GM21619 (cell line): ENCODE results near the gene PIP5K1B.
"Not testable (repeated sequence)": the region's sequence is repeated elsewhere in the genome, so short reads cannot be mapped to it uniquely, and the experiment has no call there.

ENCODE experiments used
- ATAC-seq: cut with Tn5 transposase; IDR thresholded peaks from one replicate; pipeline ENCODE4 v1.9.1; 2021; ENCODE audit not compliant: unreplicated experiment

The PIP5K1B gene

GRCh38 chr9:68978501-68978900, 273.5 kb downstream of the PIP5K1B start:
- ATAC-seq = no peak

- no peak for ATAC-seq
Observed at GRCh38 chr9:68979538-68980314, 274.7 kb downstream of the PIP5K1B start.

DNA sequence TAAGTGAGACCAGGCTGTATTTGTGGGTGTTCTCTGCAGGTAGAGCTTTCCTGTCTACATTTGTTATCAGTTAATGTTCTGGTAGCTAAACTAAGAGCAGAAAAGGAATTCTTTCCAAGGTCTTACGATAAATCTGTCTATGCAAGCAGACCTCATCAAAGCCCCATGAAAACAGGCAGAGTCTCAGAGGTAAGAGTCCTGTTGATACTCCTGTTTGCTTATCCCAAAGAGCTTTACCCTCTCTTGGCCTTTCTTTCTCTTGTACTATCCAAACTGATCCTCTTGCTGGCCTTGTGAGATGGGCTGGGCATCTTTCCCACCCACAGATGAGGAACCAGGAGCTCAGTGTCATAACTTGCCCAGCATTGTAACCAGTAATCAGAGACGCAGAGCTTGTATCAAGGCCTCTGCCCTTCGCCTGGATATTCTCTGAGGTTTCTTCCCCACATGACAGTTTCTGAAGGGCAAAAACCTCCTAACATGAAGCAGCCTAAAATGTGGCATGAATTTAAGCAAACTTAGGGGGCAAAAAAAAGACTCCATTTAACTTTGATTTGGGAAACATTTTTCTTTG, 275.4 kb downstream of the PIP5K1B start:
- no peak for ATAC-seq

DNA sequence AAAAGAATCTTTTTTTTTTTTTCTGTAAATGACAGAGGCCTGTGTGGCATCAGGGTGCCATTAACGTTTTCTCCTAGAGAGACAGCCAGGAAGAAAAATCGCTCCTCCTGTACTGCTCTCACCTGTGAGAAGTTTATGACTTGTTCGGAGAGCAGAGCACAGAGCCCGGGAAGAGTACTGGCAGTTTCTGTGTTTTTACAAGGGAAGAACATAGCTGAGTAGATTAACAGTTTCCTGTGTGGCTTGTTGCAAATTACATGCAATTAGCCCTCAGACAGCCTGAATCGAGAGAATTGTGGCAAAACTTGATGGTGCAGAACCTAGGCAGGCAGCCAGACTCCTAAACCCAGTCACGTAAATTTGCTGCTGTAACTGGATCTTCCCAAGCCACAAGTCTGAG, 276.7 kb downstream of the PIP5K1B start:
- peak; percentile 61 for ATAC-seq

DNA sequence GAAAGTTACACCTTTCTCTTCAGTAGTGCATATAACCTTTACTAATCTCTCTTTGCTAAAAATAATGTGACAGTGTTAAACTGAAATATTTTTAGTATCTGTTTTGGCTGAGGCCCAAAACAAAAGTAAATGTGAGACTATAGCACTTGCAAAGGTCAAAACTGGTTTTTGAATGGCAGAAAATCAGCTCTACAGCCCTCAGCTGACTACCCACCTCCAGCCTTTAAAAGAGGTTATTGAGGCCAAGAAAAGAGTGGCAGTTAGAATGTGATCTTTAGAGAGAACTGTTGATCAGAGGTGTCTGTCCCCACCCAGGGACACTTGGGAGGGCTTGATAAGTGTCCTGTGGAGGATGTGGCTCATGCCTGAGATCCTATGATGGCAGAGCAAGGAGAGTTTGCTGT, 278.0 kb downstream of the PIP5K1B start:
- ATAC-seq = no peak

- peak; percentile 41 for ATAC-seq
Observed at GRCh38 chr9:68983522-68984424, 278.7 kb downstream of the PIP5K1B start.

- ATAC-seq = not testable (repeated sequence)
Observed at GRCh38 chr9:68986949-68987348, 281.9 kb downstream of the PIP5K1B start.

DNA sequence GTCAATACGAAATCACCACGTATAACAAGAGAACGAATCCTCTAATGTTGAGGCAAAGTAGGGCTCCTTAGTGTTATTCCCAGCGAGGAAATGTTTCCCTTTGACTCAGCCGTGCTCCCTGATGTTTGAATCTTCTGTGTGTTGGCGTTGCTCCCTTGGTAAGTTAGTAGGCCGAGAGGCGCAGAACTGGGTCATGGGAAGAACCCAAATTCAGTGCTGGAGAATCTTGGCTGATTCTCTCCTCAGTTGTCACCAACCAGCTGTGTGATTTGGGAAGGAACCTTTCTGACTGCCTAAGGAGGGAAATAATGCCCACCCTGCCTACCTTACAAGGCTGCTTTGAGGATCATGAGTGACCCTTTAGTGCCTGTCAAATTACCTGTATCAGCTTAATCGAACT, 286.4 kb downstream of the PIP5K1B start:
- ATAC-seq = no peak

DNA sequence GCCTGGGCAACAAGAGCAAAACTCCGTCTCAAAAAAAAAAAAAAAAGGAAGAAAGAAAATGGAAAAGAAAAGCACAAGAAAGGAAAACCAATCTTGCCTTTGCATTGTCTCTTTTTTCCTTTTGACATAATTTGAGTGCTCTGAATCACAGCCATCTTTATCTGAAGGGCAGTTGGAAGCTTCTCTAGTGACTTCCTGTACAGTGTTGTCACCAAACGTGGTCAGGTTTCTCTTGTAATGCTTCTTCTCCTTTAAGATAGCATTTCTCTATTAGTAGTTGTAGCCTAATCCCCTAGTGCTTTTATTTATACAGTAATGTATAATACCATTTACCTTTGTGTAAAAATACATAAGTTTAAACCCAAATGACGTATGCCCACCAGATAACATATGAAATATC, 290.7 kb downstream of the PIP5K1B start:
- ATAC-seq = no peak

- ATAC-seq = no peak
Observed at GRCh38 chr9:68996462-68996861, 291.4 kb downstream of the PIP5K1B start.

GRCh38 chr9:68997666-68998065, 292.6 kb downstream of the PIP5K1B start:
- no peak for ATAC-seq

DNA sequence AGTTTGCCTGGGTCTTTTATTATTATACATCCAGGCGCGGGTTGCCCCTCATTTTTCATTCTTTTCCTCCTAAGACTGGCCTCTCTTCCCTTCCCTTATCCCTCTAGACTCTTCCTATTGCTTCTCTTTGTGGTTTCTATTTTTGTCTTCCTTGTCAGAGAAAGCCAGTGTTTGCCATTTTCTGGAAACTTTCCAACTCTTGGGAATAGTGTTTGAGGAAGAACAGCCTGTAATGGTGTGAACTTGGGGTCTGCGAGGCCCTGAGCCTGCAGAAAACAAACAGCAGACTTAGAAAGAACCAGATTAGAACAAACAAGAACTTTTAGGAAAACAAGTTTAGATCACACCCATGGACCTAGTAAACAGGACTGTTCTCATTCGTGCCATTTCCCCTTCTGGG, 293.3 kb downstream of the PIP5K1B start:
- ATAC-seq = no peak

GRCh38 chr9:68998812-68999211, 293.8 kb downstream of the PIP5K1B start:
- no peak for ATAC-seq

DNA sequence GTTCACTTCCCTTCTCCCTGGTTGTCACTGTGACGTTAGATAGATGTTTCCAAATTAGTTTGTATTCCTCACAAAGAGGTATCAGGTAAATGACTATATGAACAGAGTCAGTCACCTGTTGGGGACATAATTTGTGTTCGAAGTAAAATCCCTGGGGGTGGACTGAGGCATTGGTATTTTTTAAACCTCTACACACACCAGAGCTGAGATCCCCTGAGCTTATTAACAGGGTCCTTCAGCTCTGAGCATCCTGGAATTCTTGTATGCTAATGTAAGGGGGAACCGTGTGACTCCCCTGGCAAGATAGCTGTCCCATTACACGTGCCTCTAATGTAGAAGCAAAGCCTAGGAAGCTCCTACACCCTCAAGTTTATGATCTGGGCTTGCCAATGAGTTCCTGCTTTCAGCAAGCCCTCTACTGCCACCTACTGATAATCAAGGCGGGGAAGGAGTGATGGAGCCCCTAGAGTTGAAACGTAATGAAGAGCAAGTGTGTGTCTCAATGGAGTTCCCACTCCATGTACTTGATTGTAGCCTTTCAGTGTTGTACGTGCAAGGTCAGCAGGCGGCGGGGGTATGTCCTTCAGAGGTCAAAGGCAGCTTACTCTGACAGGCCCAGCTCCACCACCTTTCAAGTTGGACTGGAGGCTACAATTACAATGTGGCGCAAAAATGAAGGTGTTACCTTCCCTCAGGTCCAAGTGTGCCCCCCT, 294.5 kb downstream of the PIP5K1B start:
- ATAC-seq = peak; percentile 77

GRCh38 chr9:69001921-69002320, 296.9 kb downstream of the PIP5K1B start:
- no peak for ATAC-seq

GRCh38 chr9:69003051-69003450, 298.0 kb downstream of the PIP5K1B start:
- ATAC-seq = no peak

DNA sequence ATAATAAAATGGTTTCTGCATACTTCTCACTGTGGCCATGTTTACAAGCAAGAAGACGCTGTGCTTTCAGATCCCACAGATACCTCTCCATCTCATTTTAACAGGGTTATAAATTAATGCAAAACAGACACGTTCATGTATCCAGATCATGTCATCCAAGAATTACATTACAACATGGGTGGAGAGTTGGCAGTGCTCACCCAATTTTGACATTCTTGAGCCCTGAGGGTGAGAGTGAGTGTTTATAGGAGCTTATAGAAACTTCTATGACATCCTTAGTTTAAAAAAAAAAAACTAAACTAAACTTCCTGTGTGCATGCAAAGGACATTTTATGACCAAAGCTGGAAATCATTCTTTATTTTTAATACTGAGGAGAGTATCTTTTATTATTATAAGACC, 299.8 kb downstream of the PIP5K1B start:
- no peak for ATAC-seq

- ATAC-seq = no peak
Observed at GRCh38 chr9:69009708-69010107, 304.7 kb downstream of the PIP5K1B start.

DNA sequence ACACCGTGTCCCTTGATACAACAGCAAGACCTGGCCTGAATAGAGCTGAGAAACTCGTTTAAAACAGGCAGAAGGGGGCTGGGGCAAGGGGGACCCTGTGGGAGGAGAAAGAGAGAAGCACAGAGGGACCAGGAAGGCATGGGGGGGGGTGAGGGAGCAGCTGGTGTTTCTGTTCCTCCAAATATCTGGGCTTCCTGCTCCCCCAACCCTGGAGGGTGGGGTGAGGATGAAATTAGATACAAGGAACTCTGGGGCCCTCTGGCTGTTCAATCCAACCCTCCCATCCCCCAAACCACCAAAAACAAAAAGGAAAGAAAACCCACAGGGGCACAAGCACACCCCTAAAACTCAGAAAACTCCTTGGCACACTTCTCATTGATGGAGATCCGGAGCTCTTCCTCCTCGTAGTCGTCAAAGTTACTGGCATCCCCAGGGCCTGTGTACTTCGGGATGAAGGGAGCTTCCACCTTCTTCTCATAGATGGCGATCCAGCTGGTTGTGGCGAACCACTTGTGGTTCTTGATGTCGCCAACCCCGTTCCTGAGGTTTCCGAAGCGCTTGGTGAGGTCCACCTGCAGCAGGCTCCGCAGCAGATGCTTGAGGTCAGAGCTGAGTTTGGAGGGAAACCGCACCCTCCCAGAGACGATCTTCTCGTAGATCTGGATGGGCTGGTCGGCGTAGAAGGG, 307.8 kb downstream of the PIP5K1B start:
- ATAC-seq = no peak

GRCh38 chr9:69013382-69013727, 308.3 kb downstream of the PIP5K1B start:
- no peak for ATAC-seq

DNA sequence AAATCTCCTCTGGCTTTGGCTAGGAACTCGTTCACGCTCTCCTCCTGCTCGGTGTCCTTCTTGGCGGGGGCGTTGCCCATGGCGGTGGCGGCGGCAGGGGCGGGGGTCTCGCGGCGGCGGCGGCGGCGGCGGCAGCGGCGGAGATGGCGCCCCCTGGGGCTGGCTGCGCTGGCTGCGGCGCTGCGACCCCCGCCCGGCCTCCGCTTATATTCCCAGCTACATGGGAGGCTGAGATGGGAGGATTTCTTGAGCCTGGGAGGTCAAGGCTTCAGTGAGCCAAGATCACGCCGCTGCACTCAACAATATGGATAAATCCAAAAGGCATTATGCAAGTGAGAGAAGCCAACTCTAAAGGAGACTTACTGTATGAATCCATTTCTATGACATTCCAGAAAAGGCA, 309.0 kb downstream of the PIP5K1B start, which contains the start of gene PRKACG:
Gene PRKACG, minus strand, starts transcription at position 101 of the 400 bp plus-strand sequence. Its CDS starts 21 bp downstream, at position 80.
- ATAC-seq = no peak
